GM21717 (cell line): Measurements from ENCODE around the gene TNRC18.
"Not testable (repeated sequence)": the region's sequence is repeated elsewhere in the genome, so short reads cannot be mapped to it uniquely, and the experiment has no call there.

ENCODE experiments used
- ATAC-seq: cut with Tn5 transposase; IDR thresholded peaks from one replicate; pipeline ENCODE4 v1.9.1; 2021; ENCODE audit warnings: mild to moderate bottlenecking, moderate library complexity; ENCODE audit not compliant: unreplicated experiment

Gene TNRC18

DNA sequence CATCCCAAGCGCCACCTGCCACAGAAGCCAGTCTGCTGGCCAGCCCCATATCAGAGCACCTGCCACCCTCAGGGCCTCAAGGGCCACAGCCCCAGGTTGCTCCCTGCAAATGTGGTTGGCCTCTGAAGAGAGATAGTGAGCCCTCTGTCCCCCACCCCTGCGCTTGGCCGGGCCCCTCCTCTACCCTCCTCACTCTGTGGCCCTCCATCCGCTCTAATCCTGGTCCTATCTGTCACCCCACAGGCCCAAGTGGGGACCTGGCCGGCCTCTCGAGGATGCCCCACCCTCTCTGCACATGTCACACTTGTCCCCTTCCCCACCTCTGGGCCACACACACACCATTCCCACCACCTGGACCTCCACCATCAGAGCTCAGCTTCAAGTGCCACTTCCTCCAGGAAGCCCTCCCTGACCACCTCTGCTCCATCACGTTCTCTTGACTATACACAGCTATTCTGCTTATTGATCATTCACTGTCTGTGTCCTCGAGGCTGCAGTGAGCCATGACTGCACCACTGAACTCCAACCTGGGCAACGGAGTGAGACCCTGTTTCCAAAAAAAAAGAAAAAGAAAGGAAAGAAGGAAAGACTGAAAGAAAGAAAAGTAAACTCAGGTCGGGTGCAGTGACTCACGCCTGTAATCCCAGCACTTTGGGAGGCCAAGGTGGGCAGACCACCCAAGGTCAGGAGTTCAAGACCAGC is 42.4 kb downstream of the TNRC18 start:
- ATAC-seq: no peak

- ATAC-seq: no peak
Measured at GRCh38 chr7:5380350-5381070, 43.1 kb downstream of the TNRC18 start.

GRCh38 chr7:5379546-5379945 is 44.1 kb downstream of the TNRC18 start:
- no peak for ATAC-seq

DNA sequence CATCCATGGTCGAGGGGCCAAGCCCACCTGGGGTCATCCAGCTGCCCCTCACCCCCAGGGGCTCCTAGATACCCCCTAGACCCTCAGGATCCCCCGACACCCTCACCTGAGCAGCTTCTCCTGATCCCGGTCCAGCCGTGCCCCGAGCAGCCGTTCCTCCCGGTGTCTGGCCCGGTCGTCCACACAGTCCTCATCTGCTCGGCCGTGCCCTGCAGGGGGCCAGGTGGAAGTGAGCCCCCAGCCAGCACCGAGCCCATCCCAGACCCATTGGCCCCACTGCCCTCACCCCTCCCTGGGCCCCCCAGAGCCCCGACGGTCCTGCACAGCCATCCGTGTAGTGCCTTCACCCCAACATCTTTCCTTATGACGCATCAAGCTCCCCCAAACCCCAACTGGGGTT is 45.8 kb downstream of the TNRC18 start:
- ATAC-seq: no peak

DNA sequence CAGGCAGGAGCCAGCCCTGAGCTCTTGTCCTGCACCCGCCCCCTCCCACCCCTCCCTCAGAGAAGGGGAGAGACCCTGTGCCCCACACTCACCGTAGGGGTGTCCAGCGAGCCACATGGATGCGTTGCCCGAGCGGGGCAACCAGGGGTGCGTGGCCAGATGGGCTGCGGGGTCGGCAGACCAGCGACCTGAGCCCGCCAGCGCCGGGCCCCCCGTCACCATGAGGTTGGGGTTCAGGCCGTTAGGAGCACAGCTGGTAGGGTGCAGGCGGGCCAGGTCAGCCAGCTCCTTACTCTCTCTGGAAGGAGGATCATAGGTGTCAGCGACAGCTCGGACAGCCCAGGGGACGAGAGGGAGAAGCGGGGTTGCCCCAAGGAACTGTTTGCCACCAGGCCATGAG is 46.4 kb downstream of the TNRC18 start:
- ATAC-seq: no peak

GRCh38 chr7:5375925-5376324 is 47.7 kb downstream of the TNRC18 start:
- ATAC-seq: no peak

GRCh38 chr7:5374464-5374863 is 49.2 kb downstream of the TNRC18 start:
- no peak for ATAC-seq

DNA sequence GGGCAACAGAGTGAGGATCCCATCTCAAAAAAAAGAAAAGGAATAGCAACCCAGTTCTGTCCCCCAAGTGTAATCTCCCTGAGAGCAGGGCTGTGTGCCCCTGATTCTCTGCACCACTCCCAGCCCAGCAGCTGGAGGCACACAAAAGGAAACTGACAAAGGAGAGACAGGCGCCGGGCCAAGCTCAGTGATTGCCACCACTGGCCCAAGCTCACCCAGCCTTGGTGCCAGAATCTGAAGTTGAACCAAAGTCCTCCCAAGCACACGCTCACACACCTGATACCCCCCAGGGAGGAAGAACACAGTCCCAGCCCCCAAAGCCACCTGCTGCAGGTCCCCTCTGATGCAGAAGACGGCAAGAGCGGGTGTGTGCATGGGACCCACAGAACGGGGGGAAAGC is 50.3 kb downstream of the TNRC18 start:
- no peak for ATAC-seq

DNA sequence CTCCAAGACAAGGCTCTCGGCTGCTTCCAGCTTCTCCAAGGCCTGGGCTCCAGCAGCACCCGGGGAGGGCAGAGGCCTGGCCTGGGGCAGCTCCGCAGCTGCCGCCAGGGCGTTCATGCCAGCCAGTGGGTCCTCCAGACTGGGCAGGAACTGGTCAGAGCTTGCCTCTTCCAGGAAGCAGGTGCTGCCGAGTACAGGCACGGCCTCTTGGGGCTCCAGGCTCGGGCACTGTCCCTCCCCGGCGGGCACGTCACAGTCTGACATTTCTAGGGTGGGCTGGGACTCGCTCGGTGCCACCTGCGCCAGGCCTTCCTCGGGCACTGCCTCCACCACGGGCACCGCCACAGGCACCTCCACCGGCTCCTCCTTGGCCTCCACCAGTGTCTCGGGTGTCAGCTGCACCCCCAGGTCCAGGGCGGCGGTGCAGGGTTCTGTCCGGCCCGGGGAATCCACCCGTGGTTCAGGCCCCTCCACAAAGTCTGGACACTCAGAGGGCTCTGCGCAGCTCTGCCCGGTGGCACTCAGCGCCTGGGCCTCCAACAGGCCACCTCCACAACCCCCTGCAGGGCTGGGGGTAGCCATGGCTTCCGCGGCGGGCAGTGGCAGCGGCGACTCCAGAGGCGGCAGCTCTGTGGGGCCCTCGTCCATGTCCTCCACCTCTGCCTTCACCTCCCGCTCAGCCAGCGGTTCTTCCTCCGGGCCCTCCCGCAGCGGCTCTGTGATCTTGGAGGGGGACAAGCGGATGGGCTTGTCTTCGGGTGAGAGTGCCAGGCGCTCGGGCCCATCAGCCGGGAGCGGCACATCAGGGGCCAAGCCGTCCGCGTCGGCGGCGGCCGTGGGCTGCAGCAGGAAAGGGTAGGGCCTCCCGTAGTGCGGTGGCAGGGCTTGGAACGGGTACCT is 52.9 kb downstream of the TNRC18 start:
- no peak for ATAC-seq

- ATAC-seq: no peak
Measured at GRCh38 chr7:5367661-5368060, 56.0 kb downstream of the TNRC18 start.

DNA sequence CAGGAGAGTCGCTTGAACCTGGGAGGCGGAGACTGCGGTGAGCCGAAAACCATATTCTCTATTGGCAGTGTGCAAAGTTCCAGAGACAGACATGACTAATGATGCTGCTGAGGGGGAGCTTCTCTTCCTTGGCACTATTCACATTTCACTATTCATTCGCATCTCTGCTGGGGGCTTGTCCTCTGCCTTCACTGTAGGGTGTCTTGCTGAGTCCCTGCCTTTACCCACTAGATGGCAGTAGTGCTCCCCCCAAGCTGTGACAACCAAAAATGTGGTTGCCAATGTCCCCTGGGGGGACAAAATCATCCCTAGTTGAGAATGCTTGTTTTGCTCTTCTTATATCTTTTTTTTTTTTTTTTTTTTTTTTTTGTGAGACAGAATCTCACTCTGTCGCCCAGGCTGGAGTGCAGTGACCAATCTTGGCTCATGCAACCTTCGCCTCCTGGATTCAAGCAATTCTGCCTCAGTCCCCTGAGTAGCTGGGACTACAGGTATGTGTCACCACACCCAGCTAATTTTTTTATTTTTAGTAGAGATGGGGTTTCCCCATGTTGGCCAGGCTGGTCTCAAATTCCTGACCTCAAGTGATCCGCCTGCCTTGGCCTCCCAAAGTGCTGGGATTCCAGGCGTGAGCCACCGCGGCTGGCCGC is 57.5 kb downstream of the TNRC18 start:
- peak; percentile 59 for ATAC-seq

DNA sequence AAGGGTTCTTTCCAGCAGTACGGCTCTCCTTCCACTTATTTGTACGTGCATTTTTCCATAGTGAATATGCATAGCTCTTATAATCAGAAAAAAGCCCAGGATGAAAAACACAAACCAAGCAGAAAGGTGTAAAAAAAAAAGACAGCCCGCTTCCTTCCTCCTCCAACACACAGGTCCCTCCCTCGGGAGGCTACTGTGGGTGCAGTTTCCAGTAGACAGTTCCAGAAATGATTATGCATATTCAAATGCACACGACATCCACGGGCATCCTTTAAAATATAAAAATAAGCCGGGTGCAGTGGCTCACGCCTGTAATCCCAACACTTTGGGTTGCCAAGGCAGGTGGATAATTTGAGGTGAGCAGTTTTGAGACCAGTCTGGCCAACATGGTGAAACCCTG is 59.9 kb downstream of the TNRC18 start:
- ATAC-seq: no peak

GRCh38 chr7:5362466-5362865 is 61.2 kb downstream of the TNRC18 start:
- ATAC-seq: no peak

DNA sequence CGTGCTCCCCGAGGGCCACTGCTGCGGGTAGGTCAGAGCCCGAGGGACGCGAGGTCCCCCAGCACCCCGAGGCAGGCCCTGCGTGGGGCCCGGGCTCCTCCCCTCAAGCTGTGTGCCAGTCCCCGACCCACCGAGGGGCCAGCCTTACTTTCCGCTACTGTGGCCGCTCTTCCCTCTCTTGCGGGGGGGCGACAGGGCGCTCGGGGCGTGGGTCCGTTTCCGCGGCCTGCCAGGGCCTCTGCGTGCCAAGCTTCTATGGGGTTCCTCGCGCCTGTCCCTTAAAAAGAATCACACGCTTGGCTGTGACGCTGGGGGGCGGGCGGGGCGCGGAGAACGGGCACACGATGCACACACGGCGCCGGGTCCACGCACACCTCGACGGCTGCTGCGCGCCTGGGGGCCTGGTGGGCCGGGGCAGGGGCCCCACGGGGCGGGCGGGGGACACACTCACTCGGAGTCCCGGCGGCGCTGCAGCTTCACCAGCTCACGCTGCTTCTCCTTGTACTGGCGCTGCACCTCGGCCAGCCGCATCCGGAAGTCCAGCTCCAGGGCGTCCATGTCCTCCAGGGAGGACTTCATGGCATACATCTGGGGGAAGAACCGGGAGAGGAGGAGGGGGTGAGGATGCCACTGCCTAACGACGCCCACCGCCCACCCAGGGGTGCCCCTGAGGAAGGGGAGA is 62.0 kb downstream of the TNRC18 start:
- ATAC-seq: no peak

DNA sequence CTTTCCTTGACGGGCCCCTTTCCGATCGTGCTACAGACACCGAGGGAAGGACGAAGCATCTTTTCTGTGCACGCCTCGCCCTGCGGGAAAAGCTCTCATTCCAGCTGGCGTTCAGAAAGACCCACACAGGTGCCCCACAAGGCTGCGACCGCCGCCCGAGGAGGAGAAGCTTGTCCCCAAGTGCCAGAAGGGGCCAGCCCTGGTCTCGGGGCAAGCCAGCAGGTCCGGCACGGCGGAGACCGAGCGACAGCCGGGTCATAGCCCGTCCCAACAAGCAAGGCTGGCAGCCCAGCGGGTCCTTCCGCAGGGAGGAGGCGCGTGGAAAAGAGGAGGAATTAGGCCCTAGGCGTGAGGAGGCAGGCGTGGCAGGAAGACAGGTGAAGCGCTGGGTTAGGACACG is 62.7 kb downstream of the TNRC18 start:
- no peak for ATAC-seq

DNA sequence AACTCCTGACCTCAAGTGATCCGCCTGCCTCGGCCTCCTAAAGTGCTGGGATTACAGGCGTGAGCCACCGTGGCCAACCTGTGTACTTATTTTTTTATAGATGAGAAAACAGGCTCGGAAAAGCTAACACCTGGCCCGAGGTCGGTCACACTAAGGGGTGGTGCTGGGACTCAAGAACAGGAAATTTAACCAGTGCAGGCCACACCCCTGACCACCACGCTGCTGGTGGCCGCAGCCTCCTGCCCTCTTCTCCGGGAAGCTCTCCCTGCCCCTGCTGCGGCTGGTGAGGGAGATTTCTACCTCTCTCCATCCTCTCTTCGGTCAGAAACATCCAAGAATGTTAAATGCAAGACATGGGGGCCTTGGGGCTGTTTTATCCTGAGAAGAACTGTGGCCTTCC is 63.2 kb downstream of the TNRC18 start:
- ATAC-seq: no peak

DNA sequence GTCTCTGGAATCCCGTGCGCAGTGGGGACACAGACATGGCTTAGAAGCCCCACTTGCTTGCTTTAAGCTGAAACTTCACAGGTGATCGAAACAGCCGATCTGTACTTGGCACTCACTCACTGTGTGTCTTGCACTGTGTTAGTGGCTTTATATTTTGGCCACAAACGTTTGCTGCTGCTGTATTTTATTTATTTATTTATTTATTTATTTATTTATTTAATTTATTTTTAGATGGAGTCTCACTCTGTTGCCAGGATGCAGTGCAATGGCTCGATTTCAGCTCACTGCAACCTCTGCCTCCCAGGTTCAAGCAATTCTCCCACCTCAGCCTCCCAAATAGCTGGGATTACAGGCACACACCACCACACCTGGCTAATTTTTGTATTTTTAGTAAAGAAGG is 63.6 kb downstream of the TNRC18 start:
- ATAC-seq: not testable (repeated sequence)

- ATAC-seq: no peak
Measured at GRCh38 chr7:5359344-5359743, 64.3 kb downstream of the TNRC18 start.

DNA sequence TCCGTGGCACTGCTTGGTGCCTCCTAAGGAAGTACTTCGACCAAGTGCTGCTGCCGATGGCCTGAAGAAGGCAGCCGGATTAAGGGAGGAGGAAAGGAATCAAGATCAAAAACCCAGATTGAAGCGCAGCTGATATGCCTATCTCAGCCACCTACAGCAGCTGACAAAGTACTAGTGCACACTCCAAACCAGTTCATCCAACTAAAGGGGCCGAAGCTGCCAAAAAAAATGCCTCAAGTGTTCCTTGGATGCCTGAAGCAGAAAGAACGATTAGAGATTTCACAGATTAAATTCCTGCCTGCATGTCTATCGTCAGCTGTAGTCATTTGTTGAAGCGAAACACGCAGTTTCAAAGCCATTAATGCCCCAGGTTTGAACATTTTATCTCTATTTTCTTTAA is 65.7 kb downstream of the TNRC18 start:
- no peak for ATAC-seq

GRCh38 chr7:5356751-5357119 is 66.9 kb downstream of the TNRC18 start:
- no peak for ATAC-seq
